ENCODE data around the gene ARL13B.

The ARL13B gene

DNA sequence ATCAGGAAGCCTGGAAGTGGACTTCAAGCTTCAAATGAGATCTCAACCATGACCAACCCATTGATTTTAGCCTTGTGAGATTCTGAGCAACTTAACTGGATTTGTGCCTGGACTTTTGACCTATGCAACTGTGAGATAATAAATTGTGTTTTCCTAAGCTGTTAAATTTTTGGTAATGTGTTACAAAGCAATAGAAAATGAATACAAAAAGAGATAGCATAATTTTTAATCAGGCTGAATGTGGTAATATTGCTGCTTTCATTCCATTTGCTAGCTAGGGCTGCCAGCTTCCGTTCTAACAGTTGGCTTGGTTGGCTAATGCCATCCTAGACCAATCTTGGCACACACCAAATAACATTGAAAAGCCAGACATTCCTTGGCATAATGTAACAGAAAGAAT is 18.5 kb upstream of the ARL13B start:
- TF ChIP-seq SIN3A (IDR thresholded peaks at IDR 0.05; ENCODE audit: borderline replicate concordance, insufficient read depth, low read length) (no peak), TAF1 (IDR thresholded peaks at IDR 0.05; ENCODE audit: borderline replicate concordance, insufficient read depth, low read length) (no peak), FOXP2 (optimal IDR thresholded peaks at IDR 0.05; ENCODE audit: borderline replicate concordance, extremely low read depth, extremely low read length, insufficient read depth) (no peak), POLR2AphosphoS5 (IDR thresholded peaks at IDR 0.05; ENCODE audit: low read depth, low read length) (no peak)
- TF ChIP-seq, protein P1, sequence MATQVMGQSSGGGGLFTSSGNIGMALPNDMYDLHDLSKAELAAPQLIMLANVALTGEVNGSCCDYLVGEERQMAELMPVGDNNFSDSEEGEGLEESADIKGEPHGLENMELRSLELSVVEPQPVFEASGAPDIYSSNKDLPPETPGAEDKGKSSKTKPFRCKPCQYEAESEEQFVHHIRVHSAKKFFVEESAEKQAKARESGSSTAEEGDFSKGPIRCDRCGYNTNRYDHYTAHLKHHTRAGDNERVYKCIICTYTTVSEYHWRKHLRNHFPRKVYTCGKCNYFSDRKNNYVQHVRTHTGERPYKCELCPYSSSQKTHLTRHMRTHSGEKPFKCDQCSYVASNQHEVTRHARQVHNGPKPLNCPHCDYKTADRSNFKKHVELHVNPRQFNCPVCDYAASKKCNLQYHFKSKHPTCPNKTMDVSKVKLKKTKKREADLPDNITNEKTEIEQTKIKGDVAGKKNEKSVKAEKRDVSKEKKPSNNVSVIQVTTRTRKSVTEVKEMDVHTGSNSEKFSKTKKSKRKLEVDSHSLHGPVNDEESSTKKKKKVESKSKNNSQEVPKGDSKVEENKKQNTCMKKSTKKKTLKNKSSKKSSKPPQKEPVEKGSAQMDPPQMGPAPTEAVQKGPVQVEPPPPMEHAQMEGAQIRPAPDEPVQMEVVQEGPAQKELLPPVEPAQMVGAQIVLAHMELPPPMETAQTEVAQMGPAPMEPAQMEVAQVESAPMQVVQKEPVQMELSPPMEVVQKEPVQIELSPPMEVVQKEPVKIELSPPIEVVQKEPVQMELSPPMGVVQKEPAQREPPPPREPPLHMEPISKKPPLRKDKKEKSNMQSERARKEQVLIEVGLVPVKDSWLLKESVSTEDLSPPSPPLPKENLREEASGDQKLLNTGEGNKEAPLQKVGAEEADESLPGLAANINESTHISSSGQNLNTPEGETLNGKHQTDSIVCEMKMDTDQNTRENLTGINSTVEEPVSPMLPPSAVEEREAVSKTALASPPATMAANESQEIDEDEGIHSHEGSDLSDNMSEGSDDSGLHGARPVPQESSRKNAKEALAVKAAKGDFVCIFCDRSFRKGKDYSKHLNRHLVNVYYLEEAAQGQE (IDR thresholded peaks at IDR 0.05; ENCODE audit: insufficient read depth in 1 of 2, low read depth in 2 of 2, low read length in 2 of 2): no peak

DNA sequence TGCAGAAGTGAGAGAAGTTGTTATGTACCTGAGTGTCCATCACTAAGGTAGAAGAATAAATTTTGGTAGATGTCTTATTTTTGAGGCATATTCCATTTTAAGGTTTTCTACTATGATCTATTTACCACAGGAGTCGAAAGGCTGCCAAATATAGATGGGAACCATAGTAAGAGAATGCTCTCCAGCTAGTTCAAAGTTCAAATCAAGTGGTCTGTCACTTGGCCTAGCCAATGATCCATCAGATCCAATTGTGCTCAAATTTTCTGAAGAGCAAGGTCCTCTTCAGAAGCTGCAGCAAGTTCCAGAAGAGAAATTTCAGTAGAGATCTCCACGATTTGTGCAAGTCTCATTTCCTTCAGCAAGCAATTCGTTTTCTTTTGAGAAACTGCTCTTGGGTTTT is 17.2 kb upstream of the ARL13B start:
- TF ChIP-seq TAF1 (IDR thresholded peaks at IDR 0.05; ENCODE audit: borderline replicate concordance, insufficient read depth, low read length): no peak
- TF ChIP-seq, protein P1 (IDR thresholded peaks at IDR 0.05; ENCODE audit: insufficient read depth in 1 of 2, low read depth in 2 of 2, low read length in 2 of 2): no peak
- TF ChIP-seq POLR2AphosphoS5 (IDR thresholded peaks at IDR 0.05; ENCODE audit: low read depth, low read length): no peak
- TF ChIP-seq FOXP2 (optimal IDR thresholded peaks at IDR 0.05; ENCODE audit: borderline replicate concordance, extremely low read depth, extremely low read length, insufficient read depth): no peak
- no peak for TF ChIP-seq SIN3A (IDR thresholded peaks at IDR 0.05; ENCODE audit: borderline replicate concordance, insufficient read depth, low read length)

GRCh38 chr3:93969443-93969842 is 10.5 kb upstream of the ARL13B start:
- TF ChIP-seq SIN3A (IDR thresholded peaks at IDR 0.05; ENCODE audit: borderline replicate concordance, insufficient read depth, low read length) (no peak), TAF1 (IDR thresholded peaks at IDR 0.05; ENCODE audit: borderline replicate concordance, insufficient read depth, low read length) (no peak), POLR2AphosphoS5 (IDR thresholded peaks at IDR 0.05; ENCODE audit: low read depth, low read length) (no peak), FOXP2 (optimal IDR thresholded peaks at IDR 0.05; ENCODE audit: borderline replicate concordance, extremely low read depth, extremely low read length, insufficient read depth) (no peak)
- TF ChIP-seq, protein P1 (IDR thresholded peaks at IDR 0.05; ENCODE audit: insufficient read depth in 1 of 2, low read depth in 2 of 2, low read length in 2 of 2): no peak

DNA sequence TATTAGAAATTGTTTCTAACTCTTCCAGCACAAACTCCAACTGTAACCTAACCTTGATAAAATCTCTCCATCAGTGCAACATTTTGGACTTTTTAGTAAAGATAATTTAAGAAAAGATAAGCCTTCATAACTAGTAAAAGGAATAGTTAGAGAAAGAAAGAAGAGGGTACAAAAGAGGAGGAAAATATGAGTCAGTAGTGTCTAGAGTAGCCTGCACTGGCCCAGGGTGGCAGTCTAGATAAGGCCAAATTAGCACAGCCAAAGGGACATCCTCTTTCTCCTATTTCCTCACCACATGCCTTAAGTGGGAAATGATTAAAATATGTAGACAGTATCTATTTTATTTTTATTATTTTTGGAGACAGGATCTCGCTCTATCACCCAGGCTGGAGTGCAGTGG is 10.0 kb upstream of the ARL13B start:
- no peak for TF ChIP-seq SIN3A (IDR thresholded peaks at IDR 0.05; ENCODE audit: borderline replicate concordance, insufficient read depth, low read length)
- TF ChIP-seq, protein P1 (IDR thresholded peaks at IDR 0.05; ENCODE audit: insufficient read depth in 1 of 2, low read depth in 2 of 2, low read length in 2 of 2): no peak
- TF ChIP-seq FOXP2 (optimal IDR thresholded peaks at IDR 0.05; ENCODE audit: borderline replicate concordance, extremely low read depth, extremely low read length, insufficient read depth): no peak
- no peak for TF ChIP-seq TAF1 (IDR thresholded peaks at IDR 0.05; ENCODE audit: borderline replicate concordance, insufficient read depth, low read length)
- no peak for TF ChIP-seq POLR2AphosphoS5 (IDR thresholded peaks at IDR 0.05; ENCODE audit: low read depth, low read length)
